NCI-H1105 (cell line): Measurements from ENCODE around the gene TRIM16.
"Not testable (repeated sequence)": the region's sequence is repeated elsewhere in the genome, so short reads cannot be mapped to it uniquely, and the experiment has no call there.

Source experiments
- DNase-seq: peaks from one replicate; lab custom pipeline; 2025; lab: John Stamatoyannopoulos, UW

TRIM16 gene

GRCh38 chr17:15683824-15684478, at the start of gene TRIM16:
TSS of gene TRIM16 (minus strand) at chr17:15684311. CDS start at chr17:15651609, 32,702 bp downstream.
- DNase-seq = peak; percentile 44

GRCh38 chr17:15733174-15733789, 49.2 kb upstream of the TRIM16 start:
- DNase-seq = not testable (repeated sequence)

- not testable (repeated sequence) for DNase-seq
Observed at GRCh38 chr17:15731900-15732299, 47.8 kb upstream of the TRIM16 start, which contains the start of gene TBC1D26. TSS of gene TBC1D26 (plus strand) at chr17:15732283. CDS start at chr17:15735349, 3,066 bp downstream.

GRCh38 chr17:15730535-15730934, 46.4 kb upstream of the TRIM16 start:
- not testable (repeated sequence) for DNase-seq

- DNase-seq = not testable (repeated sequence)
Observed at GRCh38 chr17:15716601-15717563, 32.8 kb upstream of the TRIM16 start.

- not testable (repeated sequence) for DNase-seq
Observed at GRCh38 chr17:15708879-15709278, 24.8 kb upstream of the TRIM16 start.

- DNase-seq = not testable (repeated sequence)
Observed at GRCh38 chr17:15704813-15705212, 20.7 kb upstream of the TRIM16 start.

- not testable (repeated sequence) for DNase-seq
Observed at GRCh38 chr17:15704239-15704638, 20.1 kb upstream of the TRIM16 start.

GRCh38 chr17:15699937-15700336, 15.8 kb upstream of the TRIM16 start:
- DNase-seq = not testable (repeated sequence)

GRCh38 chr17:15699413-15699924, 15.4 kb upstream of the TRIM16 start, which contains the start of gene ZNF286A:
TSS of gene ZNF286A (plus strand) at chr17:15699752. CDS start at chr17:15700330, 578 bp downstream.
- peak; percentile 100 for DNase-seq

GRCh38 chr17:15698967-15699366, 14.9 kb upstream of the TRIM16 start:
- not testable (repeated sequence) for DNase-seq

- DNase-seq = not testable (repeated sequence)
Observed at GRCh38 chr17:15687494-15687893, 3.4 kb upstream of the TRIM16 start.

- not testable (repeated sequence) for DNase-seq
Observed at GRCh38 chr17:15683135-15683534, 976 bp downstream of the TRIM16 start.

GRCh38 chr17:15675991-15676390, 8.1 kb downstream of the TRIM16 start:
- not testable (repeated sequence) for DNase-seq

- DNase-seq = not testable (repeated sequence)
Observed at GRCh38 chr17:15674640-15675039, 9.5 kb downstream of the TRIM16 start.

- not testable (repeated sequence) for DNase-seq
Observed at GRCh38 chr17:15669526-15669925, 14.6 kb downstream of the TRIM16 start.

- no peak for DNase-seq
Observed at GRCh38 chr17:15663691-15664090, 20.4 kb downstream of the TRIM16 start.

GRCh38 chr17:15663176-15663575, 20.9 kb downstream of the TRIM16 start:
- DNase-seq = no peak

- no peak for DNase-seq
Observed at GRCh38 chr17:15662681-15663080, 21.4 kb downstream of the TRIM16 start.

GRCh38 chr17:15660077-15660476, 24.0 kb downstream of the TRIM16 start:
- DNase-seq = no peak

- no peak for DNase-seq
Observed at GRCh38 chr17:15659663-15660062, 24.4 kb downstream of the TRIM16 start.

GRCh38 chr17:15659236-15659635, 24.9 kb downstream of the TRIM16 start:
- DNase-seq = no peak
